ENCODE results near the gene OR51B4. TPM values are rescaled to one million over a fixed set of nuclear protein-coding genes. Genes with fewer than 3 reads are reported as not detected.

OR51B4 gene
- total and polyA plus RNA-seq, 9 of the 15 experiments (the other 6 are each of a cell fraction or from before 2014, with no cell fraction given) = 17.1 to 64.6 (median 39.9) TPM

DNA sequence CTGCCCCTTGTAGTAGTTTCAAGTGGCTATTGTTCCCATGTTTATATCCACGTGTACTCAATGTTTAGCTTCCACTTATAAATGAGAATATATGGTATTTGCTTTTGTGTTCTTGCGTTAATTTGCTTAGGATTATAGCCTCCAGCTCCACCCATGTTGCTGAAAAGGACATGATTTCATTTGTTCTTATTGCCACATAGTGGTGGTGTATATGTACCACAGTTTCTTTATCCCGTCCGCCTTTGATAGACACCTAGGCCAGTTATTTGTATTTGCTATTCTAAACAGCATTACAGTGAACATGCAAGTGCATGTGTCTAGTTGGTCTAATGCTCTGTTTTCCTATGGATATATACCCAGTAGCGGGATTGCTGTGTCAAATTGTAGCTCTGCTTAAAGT, 15.5 kb upstream of the OR51B4 start:
- in situ Hi-C loops (cut with MboI) (no loop called here), intact Hi-C loops (cut with micrococcal nuclease) (no loop called here)
- Histone ChIP-seq H4K20me1 (replicated peaks; ENCODE audit: control insufficient read depth, insufficient read depth, low read length) (no peaks in the 10 kb centered on the region), H3K27me3 (ENCODE audit: control insufficient read depth in 2 of 2, insufficient read depth in 2 of 2, low read length in 2 of 2) (no peaks in the 10 kb centered on the region), H3K4me2 (ENCODE audit: insufficient read depth, low read length) (no peak overlapping the region), H3K4me1 (replicated peaks in 1 of 2; ENCODE audit: control insufficient read depth in 2 of 2, insufficient read depth in 2 of 2, low read length in 2 of 2) (no peaks in the 10 kb centered on the region), H3K79me2 (ENCODE audit: control insufficient read depth, insufficient read depth, low read length) (no peaks in the 10 kb centered on the region), H3K4me3 (no peak overlapping the region), H3K9ac (ENCODE audit: insufficient read depth in 1 of 2, low read depth in 2 of 2, low read length in 2 of 2) (no peak overlapping the region), H3K36me3 (ENCODE audit: control insufficient read depth, insufficient read depth, low read length) (peaks cover 29% of the 10 kb centered on the region; the same call in 2 of the 3 replicates), H3K27ac (ENCODE audit: extremely low read depth, low read depth, low read length) (no peak overlapping the region), H2AFZ (ENCODE audit: low read depth, low read length) (no peak overlapping the region), H3K9me3 (replicated peaks; ENCODE audit: control insufficient read depth, insufficient read depth, low read depth, low read length) (no peaks in the 10 kb centered on the region), H3K9me1 (ENCODE audit: control insufficient read depth, insufficient read depth, low read length) (no peaks in the 10 kb centered on the region)
- 71% methylated on average over 5 of the region's 5 CpGs for WGBS (ENCODE audit: insufficient coverage, low coverage, missing lambda C conversion rate)
- FAIRE-seq = no peak
- peak; percentile 57; the same call in 2 of the 3 replicates for ATAC-seq
- CTCF ChIA-PET (ENCODE audit: low intra/inter-chr PET ratio) = interaction anchor here (1.2 kb wide), 1 partner anchor 112 kb away, joined by 4 read pairs; no protein-coding TSS in a partner anchor
- BruUV-seq (replicated peaks) = no TSS peak
- no peak for DNase-seq (ENCODE audit: extremely low read depth in 1 of 4, low spot score in 3 of 4)
- POLR2A ChIA-PET = no interaction called here
- TF ChIP-seq ZNF133 (CRISPR knock-in tag; IDR thresholded peaks at IDR 0.05) (no peak), RCOR1 (IDR thresholded peaks at IDR 0.05; ENCODE audit: borderline replicate concordance in 1 of 2, low read depth in 2 of 2, low read length in 2 of 2) (no peak), ZBTB9 (CRISPR knock-in tag; IDR thresholded peaks at IDR 0.05) (no peak), KDM2B (CRISPR knock-in tag; IDR thresholded peaks at IDR 0.05) (no peak), TBL1XR1 (IDR thresholded peaks at IDR 0.05; ENCODE audit: low read length in 2 of 2) (no peak), SRF (CRISPR knock-in tag; IDR thresholded peaks at IDR 0.05) (no peak), HEY1 (CRISPR knock-in tag; IDR thresholded peaks at IDR 0.05; ENCODE audit: borderline replicate concordance) (no peak), PYGO2 (tag; IDR thresholded peaks at IDR 0.05) (no peak), WHSC1 (IDR thresholded peaks at IDR 0.05; ENCODE audit: low read length) (no peak), FOXK1 (CRISPR knock-in tag; IDR thresholded peaks at IDR 0.05; ENCODE audit: borderline replicate concordance) (no peak), ZC3H4 (CRISPR knock-in tag; IDR thresholded peaks at IDR 0.05; ENCODE audit: borderline replicate concordance) (no peak), DEAF1 (CRISPR knock-in tag; IDR thresholded peaks at IDR 0.05) (no peak), RAD21 (CRISPR knock-in tag; conservative IDR thresholded peaks at IDR 0.05 in 1 of 2, IDR thresholded peaks at IDR 0.05 in 1 of 2) (peak in 1 of 2 experiments; percentile 34; a peak in 1 of 4 replicates)
- TF ChIP-seq, protein P1, sequence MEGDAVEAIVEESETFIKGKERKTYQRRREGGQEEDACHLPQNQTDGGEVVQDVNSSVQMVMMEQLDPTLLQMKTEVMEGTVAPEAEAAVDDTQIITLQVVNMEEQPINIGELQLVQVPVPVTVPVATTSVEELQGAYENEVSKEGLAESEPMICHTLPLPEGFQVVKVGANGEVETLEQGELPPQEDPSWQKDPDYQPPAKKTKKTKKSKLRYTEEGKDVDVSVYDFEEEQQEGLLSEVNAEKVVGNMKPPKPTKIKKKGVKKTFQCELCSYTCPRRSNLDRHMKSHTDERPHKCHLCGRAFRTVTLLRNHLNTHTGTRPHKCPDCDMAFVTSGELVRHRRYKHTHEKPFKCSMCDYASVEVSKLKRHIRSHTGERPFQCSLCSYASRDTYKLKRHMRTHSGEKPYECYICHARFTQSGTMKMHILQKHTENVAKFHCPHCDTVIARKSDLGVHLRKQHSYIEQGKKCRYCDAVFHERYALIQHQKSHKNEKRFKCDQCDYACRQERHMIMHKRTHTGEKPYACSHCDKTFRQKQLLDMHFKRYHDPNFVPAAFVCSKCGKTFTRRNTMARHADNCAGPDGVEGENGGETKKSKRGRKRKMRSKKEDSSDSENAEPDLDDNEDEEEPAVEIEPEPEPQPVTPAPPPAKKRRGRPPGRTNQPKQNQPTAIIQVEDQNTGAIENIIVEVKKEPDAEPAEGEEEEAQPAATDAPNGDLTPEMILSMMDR (IDR thresholded peaks at IDR 0.05 in 2 of 3, conservative IDR thresholded peaks at IDR 0.05 in 1 of 3; ENCODE audit: insufficient read depth in 2 of 3, low read depth in 1 of 3, low read length in 3 of 3) = peak in 1 of 3 experiments; percentile 13; a peak in 1 of 6 replicates
- TF ChIP-seq, protein P2, sequence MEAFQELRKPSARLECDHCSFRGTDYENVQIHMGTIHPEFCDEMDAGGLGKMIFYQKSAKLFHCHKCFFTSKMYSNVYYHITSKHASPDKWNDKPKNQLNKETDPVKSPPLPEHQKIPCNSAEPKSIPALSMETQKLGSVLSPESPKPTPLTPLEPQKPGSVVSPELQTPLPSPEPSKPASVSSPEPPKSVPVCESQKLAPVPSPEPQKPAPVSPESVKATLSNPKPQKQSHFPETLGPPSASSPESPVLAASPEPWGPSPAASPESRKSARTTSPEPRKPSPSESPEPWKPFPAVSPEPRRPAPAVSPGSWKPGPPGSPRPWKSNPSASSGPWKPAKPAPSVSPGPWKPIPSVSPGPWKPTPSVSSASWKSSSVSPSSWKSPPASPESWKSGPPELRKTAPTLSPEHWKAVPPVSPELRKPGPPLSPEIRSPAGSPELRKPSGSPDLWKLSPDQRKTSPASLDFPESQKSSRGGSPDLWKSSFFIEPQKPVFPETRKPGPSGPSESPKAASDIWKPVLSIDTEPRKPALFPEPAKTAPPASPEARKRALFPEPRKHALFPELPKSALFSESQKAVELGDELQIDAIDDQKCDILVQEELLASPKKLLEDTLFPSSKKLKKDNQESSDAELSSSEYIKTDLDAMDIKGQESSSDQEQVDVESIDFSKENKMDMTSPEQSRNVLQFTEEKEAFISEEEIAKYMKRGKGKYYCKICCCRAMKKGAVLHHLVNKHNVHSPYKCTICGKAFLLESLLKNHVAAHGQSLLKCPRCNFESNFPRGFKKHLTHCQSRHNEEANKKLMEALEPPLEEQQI (IDR thresholded peaks at IDR 0.05) = no peak
